Right hindlimb (tissue), 1 donor: ENCODE results near the gene PGM2.
"Not testable (repeated sequence)": the region's sequence is repeated elsewhere in the genome, so short reads cannot be mapped to it uniquely, and the experiment has no call there.

Source experiments
- DNase-seq: peaks from one replicate; pipeline ENCODE4 v3.0.0-alpha.2; 2018

The PGM2 gene

GRCh38 chr4:37826295-37827029 lies at the start of gene PGM2:
Gene PGM2, plus strand, starts transcription at chr4:37826686. Its CDS starts 47 bp downstream, at chr4:37826733.
- DNase-seq = peak; percentile 92

- DNase-seq = no peak
Observed at GRCh38 chr4:37779896-37780295, 46.6 kb upstream of the PGM2 start.

GRCh38 chr4:37780444-37781130 lies 45.9 kb upstream of the PGM2 start:
- DNase-seq = no peak

DNA sequence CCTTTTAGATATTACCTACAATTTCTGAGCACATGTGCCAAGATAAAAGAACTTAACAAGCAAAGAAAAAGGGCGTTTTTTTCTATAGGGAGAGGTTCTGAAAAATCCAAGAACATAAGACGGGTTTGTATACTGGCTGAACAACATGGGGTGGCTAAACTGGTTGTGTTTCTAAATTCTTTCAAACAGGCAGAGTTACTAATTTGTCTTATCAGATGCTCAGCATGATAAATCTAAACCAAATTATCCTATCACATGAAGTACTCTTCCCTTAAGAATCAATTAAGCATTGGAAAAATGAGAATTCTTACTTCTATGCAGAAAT lies 45.4 kb upstream of the PGM2 start:
- no peak for DNase-seq

GRCh38 chr4:37786267-37786666 lies 40.2 kb upstream of the PGM2 start:
- not testable (repeated sequence) for DNase-seq

- not testable (repeated sequence) for DNase-seq
Observed at GRCh38 chr4:37787883-37788460, 38.5 kb upstream of the PGM2 start.

DNA sequence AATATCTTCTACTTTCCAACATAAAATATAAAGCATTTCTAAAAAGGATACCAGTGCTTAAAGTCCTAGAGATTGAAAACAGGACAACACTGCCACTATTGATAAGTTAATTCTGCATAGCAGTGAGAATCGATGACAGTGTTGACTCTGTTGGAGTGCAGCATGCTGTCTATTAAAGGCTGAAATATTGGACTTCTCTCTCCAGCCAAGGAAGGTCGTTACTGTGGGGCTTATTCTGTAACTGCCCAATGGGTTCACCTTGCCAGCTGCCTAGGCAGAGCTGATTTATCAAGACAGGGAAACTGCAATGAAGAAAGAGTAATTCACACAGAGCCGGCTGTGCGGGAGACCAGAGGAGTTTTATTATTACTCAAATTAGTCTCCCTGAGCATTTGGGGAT lies 37.7 kb upstream of the PGM2 start:
- DNase-seq = no peak

GRCh38 chr4:37792241-37792640 lies 34.2 kb upstream of the PGM2 start:
- no peak for DNase-seq

- DNase-seq = no peak
Observed at GRCh38 chr4:37793562-37793961, 32.9 kb upstream of the PGM2 start.

- peak; percentile 36 for DNase-seq
Observed at GRCh38 chr4:37794056-37794455, 32.4 kb upstream of the PGM2 start.

DNA sequence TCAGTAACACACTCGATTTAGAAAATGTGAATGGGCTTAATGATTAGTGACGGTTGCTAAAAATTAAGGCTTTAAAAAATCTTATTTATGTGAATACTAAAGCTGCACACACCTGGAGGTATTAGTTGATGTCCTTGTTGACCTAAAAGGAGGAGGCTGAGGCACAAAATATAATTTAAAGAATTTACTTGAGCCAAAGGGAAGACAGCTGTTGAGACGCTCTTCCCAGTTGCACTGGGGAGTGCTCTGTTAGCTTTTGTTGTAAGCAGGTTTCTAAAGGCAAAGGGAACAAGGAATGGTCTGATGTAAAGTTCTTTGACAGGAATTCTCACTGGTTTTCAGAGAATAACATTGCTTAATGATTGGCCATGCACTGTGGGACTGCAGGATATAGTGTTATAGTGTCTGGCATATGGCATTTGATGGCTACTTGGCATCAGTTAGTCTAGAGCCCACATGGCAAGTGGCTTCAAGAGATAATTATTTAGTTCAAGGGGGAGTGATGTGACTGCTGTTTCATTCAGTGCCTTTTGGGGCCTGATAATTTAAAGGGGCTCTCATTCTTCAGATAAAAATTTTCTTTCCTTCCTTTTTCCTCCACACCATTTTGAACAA lies 30.8 kb upstream of the PGM2 start:
- no peak for DNase-seq

DNA sequence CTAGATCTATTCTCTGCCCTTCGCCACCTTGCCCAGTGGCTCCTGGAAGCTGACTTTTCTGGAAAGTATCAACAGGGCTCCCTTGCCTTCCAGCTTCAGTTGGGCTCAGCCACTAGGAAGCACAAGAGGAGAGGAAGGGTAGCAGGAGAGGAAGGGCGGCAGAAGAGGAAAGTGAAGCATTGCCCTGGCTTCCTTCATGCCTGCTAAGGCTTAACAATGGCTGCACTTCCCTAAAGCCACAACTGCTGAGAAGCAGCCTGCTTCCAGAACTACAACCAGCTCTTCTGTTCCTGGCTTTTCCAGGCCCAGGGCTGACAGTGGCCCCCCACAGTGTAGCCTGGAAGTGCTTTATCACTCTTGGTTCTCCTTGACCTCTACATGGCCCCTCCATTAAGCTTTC lies 29.1 kb upstream of the PGM2 start:
- DNase-seq = no peak

DNA sequence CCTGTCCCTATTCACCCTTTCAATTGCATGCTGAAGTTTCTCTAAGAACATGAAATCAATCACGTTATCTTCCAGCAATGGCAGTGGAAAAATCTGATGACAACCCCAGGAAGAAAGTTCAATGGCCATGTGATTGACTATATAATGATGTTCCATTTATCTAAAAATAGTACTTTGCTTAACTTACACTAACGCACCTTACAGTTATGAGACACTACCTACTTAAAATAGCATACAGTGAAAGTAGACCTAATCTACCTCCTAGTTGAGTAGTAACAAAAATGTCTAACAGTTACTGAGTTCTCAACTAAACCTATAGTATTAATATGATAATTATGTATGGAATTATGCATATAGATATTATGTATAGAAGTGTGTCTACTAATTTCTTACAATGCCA lies 28.6 kb upstream of the PGM2 start:
- DNase-seq = no peak

DNA sequence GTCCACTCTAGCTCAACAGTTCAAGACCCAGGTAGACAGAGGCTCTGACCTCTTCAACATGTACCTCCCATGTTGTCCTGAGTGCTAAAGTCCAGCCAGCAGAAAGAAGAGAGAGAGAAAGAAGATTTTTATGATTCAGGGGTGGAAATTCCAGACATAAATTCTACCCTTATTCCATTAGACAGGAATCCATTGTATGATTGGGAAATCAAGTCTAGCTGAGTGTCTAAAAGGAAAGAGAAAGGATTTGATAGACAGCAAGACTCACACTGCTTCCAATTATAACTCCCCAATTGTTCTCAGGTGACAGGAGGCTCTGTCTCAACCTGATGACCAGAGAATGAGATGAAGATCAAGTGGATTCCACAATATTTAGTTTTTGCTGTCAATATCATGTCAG lies 27.9 kb upstream of the PGM2 start:
- DNase-seq = no peak

- no peak for DNase-seq
Observed at GRCh38 chr4:37799941-37800554, 26.4 kb upstream of the PGM2 start.

DNA sequence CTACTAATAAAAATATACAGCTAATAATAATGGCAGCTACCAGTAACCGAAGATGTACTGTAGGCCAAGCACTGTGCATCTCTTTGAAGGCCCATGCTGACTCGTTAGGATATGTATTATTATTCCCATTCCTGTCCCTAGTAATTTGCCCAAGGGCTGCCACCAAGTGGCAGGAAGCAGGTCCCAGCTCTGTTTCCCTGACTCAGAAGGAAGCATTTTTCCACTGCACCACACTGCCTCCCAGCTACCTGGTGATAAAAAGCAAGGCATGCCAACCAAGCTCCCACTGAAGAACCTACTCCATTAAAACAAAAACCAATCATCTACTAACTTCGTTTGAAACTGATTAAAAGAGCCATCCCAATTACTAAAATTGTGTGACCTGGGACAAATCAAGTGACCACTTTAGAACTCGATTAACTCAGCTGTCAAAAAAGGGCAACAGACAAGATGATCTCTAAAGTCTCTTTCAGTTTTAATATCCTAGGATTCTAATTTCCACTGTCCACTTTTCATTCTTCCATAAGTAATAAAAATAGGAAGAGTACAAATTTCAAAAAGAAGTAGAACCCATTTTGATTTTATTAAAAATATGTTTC lies 24.3 kb upstream of the PGM2 start:
- DNase-seq = peak; percentile 48

DNA sequence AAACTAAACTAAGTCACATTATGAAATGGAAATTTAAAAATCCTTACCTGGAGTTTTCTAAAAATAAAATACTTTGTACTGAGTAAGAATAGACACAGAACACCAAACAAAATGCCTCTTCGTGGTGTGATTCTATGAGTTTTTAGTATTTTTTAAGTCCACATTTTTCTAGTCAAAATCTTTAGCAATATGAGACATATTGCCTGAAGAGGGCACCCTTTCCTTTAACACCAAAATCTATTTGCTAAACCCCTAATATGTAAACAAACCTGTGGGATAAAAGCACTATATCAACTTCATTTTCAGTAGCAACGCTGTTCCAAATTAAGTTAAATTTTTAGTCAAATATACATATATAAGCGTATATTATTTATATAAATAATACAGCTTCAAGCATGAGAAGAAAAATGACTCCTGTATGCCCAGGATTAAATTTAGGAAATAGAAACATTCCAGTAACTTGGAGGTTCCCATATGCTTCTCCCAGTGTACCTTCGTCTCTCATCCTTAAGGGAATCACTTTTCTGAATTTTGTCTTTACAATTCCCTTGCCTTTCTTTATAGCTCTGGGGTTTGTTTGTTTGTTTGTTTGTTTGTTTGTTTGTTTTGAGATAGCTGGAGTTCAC lies 23.0 kb upstream of the PGM2 start:
- no peak for DNase-seq

DNA sequence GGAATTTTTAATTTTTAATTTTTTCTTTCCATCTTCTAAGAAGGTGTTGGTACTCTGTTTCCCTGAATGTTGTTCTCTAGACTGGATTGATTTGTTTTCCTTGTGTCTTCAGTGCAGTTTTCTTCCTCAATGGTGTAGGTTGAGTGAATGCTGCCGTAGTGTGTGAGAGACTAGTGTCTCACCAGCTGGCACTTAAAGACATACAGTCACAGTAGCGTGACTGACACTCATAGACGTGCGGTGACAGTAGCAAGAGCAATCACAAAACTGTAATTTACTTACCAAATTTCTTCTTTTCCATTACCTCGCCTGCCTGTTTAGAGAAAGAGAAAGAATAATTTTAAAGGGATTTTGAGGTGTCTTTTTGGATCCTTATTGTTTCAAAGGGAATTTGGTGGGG lies 21.4 kb upstream of the PGM2 start:
- no peak for DNase-seq

DNA sequence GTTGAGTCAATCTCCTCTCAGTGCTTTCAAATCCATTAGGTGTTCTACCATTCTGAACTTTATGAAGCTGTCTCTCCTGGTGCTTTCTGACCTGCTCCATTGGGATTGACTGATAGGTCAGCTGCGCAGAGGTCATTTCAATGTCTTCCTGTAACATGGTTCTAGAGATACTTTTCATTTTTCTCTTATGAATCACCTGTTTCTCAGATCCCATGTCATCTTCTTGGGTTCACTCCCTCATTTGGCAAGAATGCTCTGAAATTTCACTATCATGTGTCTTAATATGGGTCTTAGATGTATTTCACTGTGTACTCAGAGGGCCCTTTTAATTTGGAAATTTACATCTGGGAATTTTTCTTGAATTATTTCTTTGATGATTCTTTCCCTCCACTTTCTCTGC lies 13.8 kb upstream of the PGM2 start:
- no peak for DNase-seq

- DNase-seq = no peak
Observed at GRCh38 chr4:37815591-37815990, 10.9 kb upstream of the PGM2 start.

- DNase-seq = no peak
Observed at GRCh38 chr4:37816006-37816405, 10.5 kb upstream of the PGM2 start.

DNA sequence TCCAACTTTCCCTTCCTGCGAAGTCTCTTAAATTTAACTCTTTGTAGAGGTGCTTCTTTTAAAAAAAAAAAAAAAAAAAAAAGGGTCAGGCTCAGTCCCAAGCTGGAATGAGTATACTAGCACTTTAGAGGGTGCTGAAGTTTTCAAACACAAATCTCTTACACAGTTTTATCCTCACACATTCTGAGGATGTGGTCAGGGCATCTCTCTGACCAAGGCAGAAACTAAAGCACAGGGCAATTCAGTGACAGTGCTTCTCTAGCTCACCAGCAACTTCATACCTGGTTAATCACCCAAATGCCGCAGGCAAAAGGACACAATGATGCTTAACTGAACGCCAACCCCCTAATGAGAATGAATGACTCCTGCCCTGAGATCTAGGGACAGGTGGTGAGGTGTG lies 9.8 kb upstream of the PGM2 start:
- DNase-seq = no peak

GRCh38 chr4:37818752-37819151 lies 7.7 kb upstream of the PGM2 start:
- no peak for DNase-seq
